Upper lobe of right lung (tissue), 1 donor: Measurements from ENCODE around the gene P2RY11. TPM values are rescaled to one million over a fixed set of nuclear protein-coding genes. Genes with fewer than 3 reads are reported as not detected.
A peak's percentile ranks its signal among the peaks of the same experiment; 100 is the strongest.

Experiments used
- ATAC-seq: fragments of 200-7000 bp; cut with Tn5 transposase; one replicate; pipeline ENCODE4 v1.9.1; 2020; ENCODE audit warnings: mild to moderate bottlenecking, moderate library complexity
- DNase-seq: peaks from one replicate; pipeline ENCODE4 v3.0.0-alpha.2; 2020
- H3K27ac ChIP-seq: fragments of 200-600 bp; one replicate; pipeline ENCODE4 v1.8.0; 2022
- H3K27me3 ChIP-seq: fragments of 200-600 bp; one replicate; pipeline ENCODE4 v1.8.0; 2022; ENCODE audit warnings: mild to moderate bottlenecking
- H3K36me3 ChIP-seq: fragments of 200-600 bp; one replicate; pipeline ENCODE4 v1.8.0; 2022
- H3K4me1 ChIP-seq: fragments of 200-600 bp; one replicate; pipeline ENCODE4 v1.8.0; 2022
- H3K4me3 ChIP-seq: fragments of 200-600 bp; one replicate; pipeline ENCODE4 v1.8.0; 2022; ENCODE audit warnings: mild to moderate bottlenecking
- H3K9me3 ChIP-seq: fragments of 200-600 bp; one replicate; pipeline ENCODE4 v1.8.0; 2022
- CTCF ChIP-seq: fragments of 200-600 bp; IDR thresholded peaks from one replicate; pipeline ENCODE4 v1.8.0; 2022; ENCODE audit warnings: antibody characterized with exemption
- intact Hi-C: fragments of 100-400 bp; cut with DNase I; formaldehyde crosslinking; loops from one replicate; pipeline ENCODE4 v1.11.0; 2022
- total RNA-seq: library from RNA; stranded (reverse); fragmentation: NEBNext Ultra II Directional; extraction: Animal tissue kit (Norgen Biotek cat#: 25700); gene quantifications from one replicate; pipeline ENCODE4 v1.2.1, GENCODE V29; 2021
- donor health status: DM: no; HTN: yes; CAD: no; lungs with severe emphysema.

Gene P2RY11
- total RNA-seq, 1 donor from 2014 or later = 13.5 TPM

- intact Hi-C loops = no loop called here
- DNase-seq = no peak
- Histone ChIP-seq H3K27ac (peak overlapping the region; percentile 65), H3K4me3 (no peak overlapping the region), H3K4me1 (no peaks in the 10 kb centered on the region), H3K36me3 (peaks cover 30% of the 10 kb centered on the region), H3K9me3 (no peaks in the 10 kb centered on the region), H3K27me3 (no peaks in the 10 kb centered on the region)
- ATAC-seq = peak; percentile 85
- no peak for TF ChIP-seq CTCF
Observed at GRCh38 chr19:10126213-10126639, 14.7 kb downstream of the P2RY11 start.

- no peak for TF ChIP-seq CTCF
- Histone ChIP-seq H3K27ac (no peak overlapping the region), H3K9me3 (no peaks in the 10 kb centered on the region), H3K4me3 (no peak overlapping the region), H3K27me3 (no peaks in the 10 kb centered on the region), H3K4me1 (no peaks in the 10 kb centered on the region), H3K36me3 (peaks cover 82% of the 10 kb centered on the region)
- DNase-seq = no peak
- ATAC-seq = no peak
- intact Hi-C loops = no loop called here
Observed at GRCh38 chr19:10132905-10133304, 21.4 kb downstream of the P2RY11 start.

- no peak for DNase-seq
- Histone ChIP-seq H3K36me3 (peaks cover 86% of the 10 kb centered on the region), H3K4me3 (no peak overlapping the region), H3K9me3 (no peaks in the 10 kb centered on the region), H3K4me1 (no peaks in the 10 kb centered on the region), H3K27ac (no peak overlapping the region), H3K27me3 (no peaks in the 10 kb centered on the region)
- TF ChIP-seq CTCF = no peak
- no peak for ATAC-seq
- intact Hi-C loops = no loop called here
Observed at GRCh38 chr19:10133596-10133995, 22.1 kb downstream of the P2RY11 start.

GRCh38 chr19:10134040-10134439, 22.5 kb downstream of the P2RY11 start:
- DNase-seq (no peak), ATAC-seq (no peak)
- H3K36me3 ChIP-seq = peaks cover 89% of the 10 kb centered on the region
- no peak overlapping the region for H3K27ac ChIP-seq
- no peaks in the 10 kb centered on the region for H3K9me3 ChIP-seq
- H3K4me1 ChIP-seq = no peaks in the 10 kb centered on the region
- intact Hi-C loops = no loop called here
- H3K27me3 ChIP-seq = no peaks in the 10 kb centered on the region
- TF ChIP-seq CTCF = no peak
- no peak overlapping the region for H3K4me3 ChIP-seq

- no peaks in the 10 kb centered on the region for H3K27me3 ChIP-seq
- peak; percentile 91 for DNase-seq
- peak; percentile 86 for ATAC-seq
- TF ChIP-seq CTCF = no peak
- no peaks in the 10 kb centered on the region for H3K4me1 ChIP-seq
- H3K27ac ChIP-seq = peak overlapping the region; percentile 65
- H3K4me3 ChIP-seq = peak overlapping the region; percentile 45
- H3K36me3 ChIP-seq = peaks cover 94% of the 10 kb centered on the region
- H3K9me3 ChIP-seq = no peaks in the 10 kb centered on the region
- intact Hi-C loops = no loop called here
Observed at GRCh38 chr19:10135551-10136334, 24.2 kb downstream of the P2RY11 start.
